H1 (cell line): ENCODE measurements around the gene CADM2. TPM values are rescaled to one million over a fixed set of nuclear protein-coding genes. Genes with fewer than 3 reads are reported as not detected.

Source experiments
- SAP30 ChIP-seq: fragments of 300-600 bp; sonication (generic); IDR thresholded peaks from 2 replicates; pipeline ENCODE4 v1.7.1; 2012; ENCODE audit warnings: low read length, moderate library complexity, mild to moderate bottlenecking, inconsistent platforms; ENCODE audit not compliant: insufficient read depth, insufficient replicate concordance
- TEAD4 ChIP-seq: IDR thresholded peaks from 2 replicates; pipeline ENCODE4 v1.6.1; 2012; ENCODE audit warnings: low read depth, low read length, inconsistent platforms, mixed read lengths
- USF2 ChIP-seq: IDR thresholded peaks from 2 replicates; pipeline ENCODE4 v1.6.1; 2011; ENCODE audit warnings: low read length, improper control_type of control experiment
- polyA plus RNA-seq, 7 experiments: library from polyadenylated mRNA; depleted of rRNA in 3 of 7; stranded (reverse) in 5 of 7; unstranded in 2 of 7; fragments of >200 nt in 5 of 7; fragments of 200-250 nt in 2 of 7; gene quantifications; 1 replicate in 5 of 7; 2 replicates in 1 of 7; 4 replicates in 1 of 7; pipeline versions ENCODE4 v1.2.1 to v1.2.3, GENCODE V29; 2011 to 2013; ENCODE audit warnings: missing spikeins in 2 of 7, mixed read lengths in 2 of 7
- total RNA-seq: library from RNA; stranded (reverse); fragmentation: NEBNext Ultra II Directional; extraction: Animal tissue kit (Norgen Biotek cat#: 25700); gene quantifications from 2 replicates; pipeline ENCODE4 v1.2.1, GENCODE V29; 2021

CADM2 gene
- total and polyA plus RNA-seq, 2 of the 8 experiments (the other 6 are each of a cell fraction or from before 2014, with no cell fraction given): 14.9 to 20.9 TPM

GRCh38 chr3:84925571-84925970 lies 33.2 kb upstream of the CADM2 start (continued):
- TF ChIP-seq USF2: no peak
- no peak for TF ChIP-seq SAP30
- no peak for TF ChIP-seq TEAD4
